SK-N-MC (cell line): ENCODE results near the gene TNIK.

Source experiments
- EZH2 ChIP-seq: fragments of 200-600 bp; sonication (generic); IDR thresholded peaks from one replicate; pipeline ENCODE4 v1.6.1; 2017; ENCODE audit warnings: antibody characterized with exemption
- POLR2AphosphoS5 ChIP-seq: IDR thresholded peaks from 2 replicates; pipeline ENCODE4 v1.6.1; 2012; ENCODE audit warnings: mild to moderate bottlenecking, low read depth, low read length, borderline replicate concordance

DNA sequence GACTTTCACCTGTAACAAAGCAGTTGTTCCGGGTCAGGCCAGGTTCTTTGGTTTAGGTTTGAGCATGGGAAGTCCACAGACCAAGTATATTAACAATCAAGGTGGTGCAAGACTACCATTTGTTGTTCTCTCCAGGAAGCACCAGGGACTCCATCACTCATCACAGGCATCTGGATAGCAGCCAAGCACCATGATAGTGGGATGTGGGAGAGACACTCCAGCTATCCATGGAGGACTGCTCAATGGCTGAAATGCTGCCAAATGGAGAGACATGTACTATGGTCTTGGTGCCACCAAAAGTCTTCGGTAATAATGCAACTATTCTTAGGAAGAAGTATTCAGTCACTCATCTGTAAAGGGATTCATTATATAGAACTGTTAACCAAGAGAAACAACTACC is 143.0 kb downstream of the TNIK start:
- TF ChIP-seq POLR2AphosphoS5: no peak
- TF ChIP-seq EZH2: no peak
